Activated CD4-positive, alpha-beta memory T cell treated with anti-CD3 and anti-CD28 coated beads, Interleukin-2, amount 10 ng/mL, durations not matched to agents 7 days and 5 days (primary cell): ENCODE results near the gene ISLR. TPM values are rescaled to one million over a fixed set of nuclear protein-coding genes. Genes with fewer than 3 reads are reported as not detected.

Experiments
- CTCF ChIA-PET: fragments of 350-600 bp; sonication (Branson Sonifier 250); formaldehyde crosslinking; loops from one replicate; lab custom pipeline; 2021; ENCODE audit warnings: antibody characterized with exemption, inconsistent platforms; lab: Charles Lee
- POLR2A ChIA-PET: fragments of 350-600 bp; sonication (Branson Sonifier 250); formaldehyde crosslinking; loops from one replicate; lab custom pipeline; 2021; ENCODE audit warnings: antibody characterized with exemption; lab: Charles Lee
- DNase-seq: peaks from one replicate; pipeline ENCODE4 v3.0.0-alpha.2; 2020
- H3K27ac Mint-ChIP-seq: one replicate; pipeline ENCODE4 v1.8.0; 2021; ENCODE audit warnings: mild to moderate bottlenecking, mixed read lengths
- H3K27me3 Mint-ChIP-seq: one replicate; pipeline ENCODE4 v1.8.0; 2021; ENCODE audit warnings: mixed read lengths
- H3K36me3 Mint-ChIP-seq: one replicate; pipeline ENCODE4 v1.8.0; 2021; ENCODE audit warnings: low read depth, mixed read lengths
- H3K4me1 Mint-ChIP-seq: one replicate; pipeline ENCODE4 v1.8.0; 2021; ENCODE audit warnings: mixed read lengths
- H3K4me3 Mint-ChIP-seq: one replicate; pipeline ENCODE4 v1.8.0; 2021; ENCODE audit warnings: mild to moderate bottlenecking, mixed read lengths
- H3K9me3 Mint-ChIP-seq: one replicate; pipeline ENCODE4 v1.8.0; 2021; ENCODE audit warnings: mixed read lengths
- total RNA-seq, 2 experiments: library from RNA; stranded (reverse); gene quantifications; one replicate each; pipeline ENCODE4 v1.2.3, GENCODE V29; 2021

The ISLR gene
- not detected for total RNA-seq

GRCh38 chr15:74173380-74174218, at the start of gene ISLR:
TSS of gene ISLR (plus strand) at chr15:74173710. CDS start at chr15:74174859, 1,149 bp downstream.
- H3K4me3 Mint-ChIP-seq = no peak within 1 kb of the TSS
- no peak for DNase-seq
- CTCF ChIA-PET = no interaction called here
- POLR2A ChIA-PET = no interaction called here
- H3K9me3 Mint-ChIP-seq = no peaks in the 10 kb centered on the region
- H3K27ac Mint-ChIP-seq = no peak within 1 kb of the TSS
- no peaks in the 10 kb centered on the region for H3K4me1 Mint-ChIP-seq
- peaks cover 2% of the 10 kb centered on the region for H3K27me3 Mint-ChIP-seq
- H3K36me3 Mint-ChIP-seq = no peaks in the 10 kb centered on the region

GRCh38 chr15:74124196-74124595, 49.3 kb upstream of the ISLR start:
- Mint-ChIP-seq H3K27ac (no peak overlapping the region), H3K4me3 (no peak overlapping the region), H3K4me1 (peaks cover 2% of the 10 kb centered on the region), H3K9me3 (no peaks in the 10 kb centered on the region), H3K27me3 (peaks cover 48% of the 10 kb centered on the region), H3K36me3 (no peaks in the 10 kb centered on the region)
- no peak for DNase-seq
- CTCF ChIA-PET = no interaction called here
- POLR2A ChIA-PET = no interaction called here

- Mint-ChIP-seq H3K9me3 (no peaks in the 10 kb centered on the region), H3K4me3 (no peak overlapping the region), H3K27me3 (peaks cover 54% of the 10 kb centered on the region), H3K4me1 (peaks cover 5% of the 10 kb centered on the region), H3K27ac (no peak overlapping the region), H3K36me3 (no peaks in the 10 kb centered on the region)
- no peak for DNase-seq
- ChIA-PET POLR2A (no interaction called here), CTCF (interaction anchor here (2.3 to 2.4 kb wide), 2 partner anchors 183 to 197 kb away, joined by 13 to 15 read pairs; no protein-coding TSS in a partner anchor)
These were observed 48.8 kb upstream of the ISLR start for GRCh38 chr15:74124759-74125158.

- H3K27me3 Mint-ChIP-seq = peaks cover 64% of the 10 kb centered on the region
- peak; percentile 87 for DNase-seq
- H3K9me3 Mint-ChIP-seq = no peaks in the 10 kb centered on the region
- H3K4me1 Mint-ChIP-seq = peaks cover 12% of the 10 kb centered on the region
- ChIA-PET POLR2A (interaction anchor here (1.5 kb wide), 1 partner anchor 193 kb away, joined by 3 read pairs; no protein-coding TSS in a partner anchor), CTCF (interaction anchor here (0.7 to 1.7 kb wide), 4 partner anchors 74 to 199 kb away, joined by 3 to 9 read pairs (median 6); no protein-coding TSS in a partner anchor)
- H3K4me3 Mint-ChIP-seq = no peak overlapping the region
- no peak overlapping the region for H3K27ac Mint-ChIP-seq
- no peaks in the 10 kb centered on the region for H3K36me3 Mint-ChIP-seq
These were observed 46.1 kb upstream of the ISLR start for GRCh38 chr15:74127255-74127953.

- Mint-ChIP-seq H3K4me1 (peaks cover 14% of the 10 kb centered on the region), H3K4me3 (no peak overlapping the region), H3K9me3 (no peaks in the 10 kb centered on the region), H3K27me3 (peaks cover 67% of the 10 kb centered on the region), H3K36me3 (no peaks in the 10 kb centered on the region), H3K27ac (no peak overlapping the region)
- ChIA-PET POLR2A (interaction anchor here (1.5 kb wide), 1 partner anchor 193 kb away, joined by 3 read pairs; no protein-coding TSS in a partner anchor), CTCF (interaction anchor here (1.2 to 1.7 kb wide), 3 partner anchors 74 to 193 kb away, joined by 3 to 9 read pairs (median 8); no protein-coding TSS in a partner anchor)
- DNase-seq = no peak
These were observed 45.3 kb upstream of the ISLR start for GRCh38 chr15:74127954-74128784.

GRCh38 chr15:74128785-74129585, 44.5 kb upstream of the ISLR start:
- Mint-ChIP-seq H3K36me3 (no peaks in the 10 kb centered on the region), H3K9me3 (no peaks in the 10 kb centered on the region), H3K27me3 (peaks cover 74% of the 10 kb centered on the region), H3K4me3 (no peak overlapping the region), H3K27ac (no peak overlapping the region), H3K4me1 (peaks cover 14% of the 10 kb centered on the region)
- POLR2A ChIA-PET = interaction anchor here (1.5 kb wide), 1 partner anchor 192 kb away, joined by 3 read pairs; no protein-coding TSS in a partner anchor
- no peak for DNase-seq
- CTCF ChIA-PET = interaction anchor here (0.9 to 1.7 kb wide), 5 partner anchors 10 to 192 kb away, joined by 3 to 9 read pairs (median 5); no protein-coding TSS in a partner anchor

GRCh38 chr15:74129586-74130154, 43.8 kb upstream of the ISLR start:
- H3K4me1 Mint-ChIP-seq = peaks cover 14% of the 10 kb centered on the region
- CTCF ChIA-PET = interaction anchor here (0.9 to 1.2 kb wide), 2 partner anchors 9 to 11 kb away, joined by 3 to 5 read pairs; no protein-coding TSS in a partner anchor
- H3K27ac Mint-ChIP-seq = no peak overlapping the region
- H3K27me3 Mint-ChIP-seq = peaks cover 79% of the 10 kb centered on the region
- H3K9me3 Mint-ChIP-seq = no peaks in the 10 kb centered on the region
- DNase-seq = no peak
- no peak overlapping the region for H3K4me3 Mint-ChIP-seq
- POLR2A ChIA-PET = no interaction called here
- H3K36me3 Mint-ChIP-seq = no peaks in the 10 kb centered on the region

GRCh38 chr15:74130155-74130848, 43.2 kb upstream of the ISLR start, which contains the start of gene ISLR2:
TSS of gene ISLR2 (plus strand) at chr15:74130586. CDS start at chr15:74132755, 2,169 bp downstream.
- no peak within 1 kb of the TSS for H3K4me3 Mint-ChIP-seq
- DNase-seq = no peak
- H3K27me3 Mint-ChIP-seq = peaks cover 82% of the 10 kb centered on the region
- no peaks in the 10 kb centered on the region for H3K9me3 Mint-ChIP-seq
- ChIA-PET POLR2A (no interaction called here), CTCF (interaction anchor here (0.7 kb wide), 1 partner anchor 539 kb away, joined by 3 read pairs; no protein-coding TSS in a partner anchor)
- H3K4me1 Mint-ChIP-seq = peaks cover 18% of the 10 kb centered on the region
- H3K36me3 Mint-ChIP-seq = peaks cover 3% of the 10 kb centered on the region
- no peak within 1 kb of the TSS for H3K27ac Mint-ChIP-seq

GRCh38 chr15:74130849-74131627, 42.5 kb upstream of the ISLR start:
- CTCF ChIA-PET = interaction anchor here (0.7 kb wide), 1 partner anchor 538 kb away, joined by 3 read pairs; no protein-coding TSS in a partner anchor
- Mint-ChIP-seq H3K27ac (no peak overlapping the region), H3K36me3 (peaks cover 3% of the 10 kb centered on the region), H3K9me3 (no peaks in the 10 kb centered on the region), H3K4me3 (no peak overlapping the region), H3K4me1 (peaks cover 22% of the 10 kb centered on the region), H3K27me3 (peaks cover 87% of the 10 kb centered on the region)
- DNase-seq = no peak
- POLR2A ChIA-PET = no interaction called here

- no peak for DNase-seq
- H3K27ac Mint-ChIP-seq = no peak overlapping the region
- peak overlapping the region; percentile 36 for H3K4me3 Mint-ChIP-seq
- ChIA-PET CTCF (interaction anchor here (1.3 kb wide), 1 partner anchor 190 kb away, joined by 3 read pairs; no protein-coding TSS in a partner anchor), POLR2A (no interaction called here)
- H3K36me3 Mint-ChIP-seq = peaks cover 3% of the 10 kb centered on the region
- H3K4me1 Mint-ChIP-seq = peaks cover 26% of the 10 kb centered on the region
- no peaks in the 10 kb centered on the region for H3K9me3 Mint-ChIP-seq
- peaks cover 90% of the 10 kb centered on the region for H3K27me3 Mint-ChIP-seq
These were observed 41.7 kb upstream of the ISLR start for GRCh38 chr15:74131628-74132413.
